Spleen (tissue), 11 donors: Measurements from ENCODE around the gene DDX20. TPM values are rescaled to one million over a fixed set of nuclear protein-coding genes. Genes with fewer than 3 reads are reported as not detected.

Experiments used
- DNase-seq: peaks from one replicate; pipeline ENCODE4 v3.0.0-alpha.2; 2020
- H3K27ac ChIP-seq, 8 donors: fragments of 200-600 bp; sonication (generic) in 7 of 8; 1 replicate in 4 of 8; 2 replicates in 4 of 8; pipeline versions ENCODE4 v1.5.0 to v1.8.0; 2016 to 2021; ENCODE audit warnings: inconsistent platforms in 4 of 8, mild to moderate bottlenecking in 4 of 8, moderate library complexity in 1 of 8
- H3K27me3 ChIP-seq, 7 donors: fragments of 200-600 bp; sonication (generic) in 6 of 7; replicated peaks in 1 of 7; 1 replicate in 4 of 7; 2 replicates in 3 of 7; pipeline versions ENCODE4 v1.5.0 to v1.8.0; 2016 to 2021; ENCODE audit warnings: inconsistent platforms in 3 of 7, mild to moderate bottlenecking in 1 of 7
- H3K36me3 ChIP-seq, 6 donors: fragments of 200-600 bp; sonication (generic) in 5 of 6; 1 replicate in 4 of 6; 2 replicates in 2 of 6; pipeline versions ENCODE4 v1.5.0 to v1.8.0; 2016 to 2021; ENCODE audit warnings: inconsistent platforms in 2 of 6
- H3K4me1 ChIP-seq, 6 donors: fragments of 200-600 bp; sonication (generic) in 5 of 6; 1 replicate in 3 of 6; 2 replicates in 3 of 6; pipeline versions ENCODE4 v1.5.0 to v1.8.0; 2016 to 2021; ENCODE audit warnings: inconsistent platforms in 3 of 6
- H3K4me3 ChIP-seq, 8 donors: fragments of 200-600 bp; sonication (generic) in 7 of 8; 1 replicate in 4 of 8; 2 replicates in 4 of 8; pipeline versions ENCODE4 v1.5.0 to v1.8.0; 2016 to 2021; ENCODE audit warnings: inconsistent platforms in 4 of 8, mild to moderate bottlenecking in 4 of 8, moderate library complexity in 2 of 8
- H3K9me3 ChIP-seq, 8 donors: fragments of 200-600 bp; sonication (generic) in 7 of 8; 1 replicate in 4 of 8; 2 replicates in 4 of 8; pipeline versions ENCODE4 v1.5.0 to v1.8.0; 2016 to 2021; ENCODE audit warnings: inconsistent platforms in 4 of 8
- CTCF ChIP-seq, 11 experiments: fragments of 200-600 bp in 7 of 11; fragments of 450-650 bp in 4 of 11; sonication (generic) in 4 of 11; IDR thresholded peaks in 8 of 11; conservative IDR thresholded peaks in 3 of 11; 1 replicate in 7 of 11; 2 replicates in 4 of 11; pipeline versions ENCODE4 v1.4.0 to v1.8.0; 2016 to 2021; ENCODE audit warnings: antibody characterized with exemption in 11 of 11, inconsistent platforms in 4 of 11, mild to moderate bottlenecking in 1 of 11
- POLR2A ChIP-seq, 3 donors: fragments of 450-650 bp; IDR thresholded peaks; one replicate each; pipeline ENCODE4 v1.5.1; 2017; ENCODE audit warnings: antibody characterized with exemption in 3 of 3, mild to moderate bottlenecking in 1 of 3
- POLR2AphosphoS5 ChIP-seq, 3 donors: sonication (generic); formaldehyde crosslinking; IDR thresholded peaks; one replicate each; pipeline ENCODE4 v1.5.1; 2017; ENCODE audit warnings: antibody characterized with exemption in 3 of 3
- WGBS, 5 donors: extraction: QIAGEN DNeasy Blood & Tissue Kit in 3 of 5; methylation state at CpG; one replicate each; pipeline versions ENCODE4 v1.1.5 to v1.1.7; 2013 to 2018; 5-methylcytosine and 5-hydroxymethylcytosine counted together
- intact Hi-C: fragments of 100-400 bp; cut with DNase I; formaldehyde crosslinking; loops from one replicate; pipeline ENCODE4 v1.15.0; 2023; ENCODE audit warnings: low total_unique reads
- polyA plus RNA-seq, 3 donors: library from polyadenylated mRNA; stranded (reverse); fragments of 200-250 nt; gene quantifications; one replicate each; pipeline ENCODE4 v1.2.1, GENCODE V29; 2013
- total RNA-seq, 7 donors: library from RNA; depleted of rRNA in 3 of 7; stranded (reverse); fragments of >200 nt in 3 of 7; fragmentation: NEBNext Ultra II Directional in 4 of 7; extraction: Animal tissue kit (Norgen Biotek cat#: 25700) in 4 of 7; gene quantifications; one replicate each; pipeline versions ENCODE4 v1.1.0 to v1.2.1, GENCODE V29; 2016 to 2021
- donor health status: healthy with polysubstance abuse.
- donor health status: DM: no; HTN: no; CAD: no; lungs with moderate emphysema.
- donor health status: DM: no; HTN: no; CAD: no.
- donor health status: Bipolar disorder and iron deficiency.
- donor health status: healthy.
- donor health status: DM: no; HTN: no; CAD: no.
- donor health status: DM: yes; HTN: yes; CAD: no.

The DDX20 gene
- total and polyA plus RNA-seq, 10 donors, result 7.6 to 40.3 (median 13.3) TPM

- TF ChIP-seq POLR2AphosphoS5 (IDR thresholded peaks at IDR 0.05), result no peak
- TF ChIP-seq CTCF (IDR thresholded peaks at IDR 0.05 in 8 of 11, conservative IDR thresholded peaks at IDR 0.05 in 3 of 11), result no peak
- no peak for TF ChIP-seq POLR2A (IDR thresholded peaks at IDR 0.05)
- H3K4me3 ChIP-seq, result no peak overlapping the region
- peaks cover 0 to 10% (median 0%) of the 10 kb centered on the region in 6 donors for H3K36me3 ChIP-seq
- no peaks in the 10 kb centered on the region for H3K27me3 ChIP-seq
- intact Hi-C loops, result no loop called here
- no peak overlapping the region for H3K27ac ChIP-seq
- no peaks in the 10 kb centered on the region for H3K4me1 ChIP-seq
- WGBS, 5 donors, result 84 to 100% (median 90%) methylated on average over 1 of the region's 1 CpG
- no peak for DNase-seq
- H3K9me3 ChIP-seq, result no peaks in the 10 kb centered on the region
These were observed 21.6 kb downstream of the DDX20 start for GRCh38 chr1:111777301-111777700.

DNA sequence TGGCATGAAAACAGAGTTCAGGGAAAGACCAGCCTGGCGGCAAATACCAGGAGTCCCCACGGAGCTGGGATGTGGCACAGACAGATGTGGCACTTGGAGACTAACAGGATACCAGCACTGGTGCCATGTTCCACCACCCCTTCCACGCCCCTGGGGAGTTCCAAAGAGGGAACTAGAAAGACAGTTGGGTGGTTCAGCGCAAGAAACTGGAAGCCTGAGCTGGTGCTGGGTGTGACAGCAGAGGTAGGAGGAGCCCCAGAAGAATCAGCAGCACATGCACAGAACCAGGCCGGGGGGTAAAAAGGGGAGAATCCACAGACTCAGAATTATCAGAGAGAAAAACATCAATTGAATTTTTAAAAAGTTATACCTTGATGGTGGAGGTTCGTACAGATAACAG lies 22.4 kb downstream of the DDX20 start:
- intact Hi-C loops, result no loop called here
- no peaks in the 10 kb centered on the region for H3K27me3 ChIP-seq
- TF ChIP-seq CTCF (IDR thresholded peaks at IDR 0.05 in 8 of 11, conservative IDR thresholded peaks at IDR 0.05 in 3 of 11) (no peak), POLR2A (IDR thresholded peaks at IDR 0.05) (no peak), POLR2AphosphoS5 (IDR thresholded peaks at IDR 0.05) (no peak)
- no peak overlapping the region for H3K27ac ChIP-seq
- no peaks in the 10 kb centered on the region for H3K4me1 ChIP-seq
- peaks cover 0 to 10% (median 0%) of the 10 kb centered on the region in 6 donors for H3K36me3 ChIP-seq
- no peak for DNase-seq
- 84 to 92% (median 89%) methylated on average over 6 of the region's 6 CpGs for WGBS, 5 donors
- no peak overlapping the region for H3K4me3 ChIP-seq
- no peaks in the 10 kb centered on the region for H3K9me3 ChIP-seq

DNA sequence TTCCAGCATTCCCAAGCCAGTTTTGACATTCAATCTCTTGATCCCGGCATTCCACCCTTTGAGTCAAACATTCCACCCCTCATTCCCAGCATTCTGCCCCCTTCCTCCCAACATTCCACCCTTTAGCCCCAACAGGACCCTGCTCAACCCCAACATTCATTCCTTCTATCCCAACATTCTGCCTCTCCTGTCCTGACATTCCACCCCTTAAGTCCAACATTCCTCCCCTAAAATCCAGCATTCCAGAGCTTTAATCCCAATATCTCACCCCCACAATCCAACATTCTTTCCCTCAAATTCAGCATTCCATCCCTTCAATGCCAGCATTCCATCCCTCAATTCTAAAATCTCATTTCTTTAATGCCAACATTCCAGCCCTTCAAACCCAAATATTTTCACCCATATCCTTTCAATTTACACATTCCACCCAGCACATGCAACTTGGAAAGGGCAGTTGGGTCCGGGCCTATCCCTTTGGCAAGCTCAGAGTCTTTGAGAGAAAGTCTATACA lies 22.9 kb downstream of the DDX20 start:
- DNase-seq, result no peak
- WGBS, 5 donors, result 67 to 89% (median 73%) methylated on average over 2 of the region's 2 CpGs
- no peaks in the 10 kb centered on the region for H3K4me1 ChIP-seq
- TF ChIP-seq POLR2A (IDR thresholded peaks at IDR 0.05) (no peak), CTCF (IDR thresholded peaks at IDR 0.05 in 8 of 11, conservative IDR thresholded peaks at IDR 0.05 in 3 of 11) (no peak), POLR2AphosphoS5 (IDR thresholded peaks at IDR 0.05) (no peak)
- H3K4me3 ChIP-seq, result no peak overlapping the region
- peaks cover 0 to 10% (median 0%) of the 10 kb centered on the region in 6 donors for H3K36me3 ChIP-seq
- intact Hi-C loops, result no loop called here
- H3K27me3 ChIP-seq, result no peaks in the 10 kb centered on the region
- H3K9me3 ChIP-seq, result no peaks in the 10 kb centered on the region
- H3K27ac ChIP-seq, result no peak overlapping the region

DNA sequence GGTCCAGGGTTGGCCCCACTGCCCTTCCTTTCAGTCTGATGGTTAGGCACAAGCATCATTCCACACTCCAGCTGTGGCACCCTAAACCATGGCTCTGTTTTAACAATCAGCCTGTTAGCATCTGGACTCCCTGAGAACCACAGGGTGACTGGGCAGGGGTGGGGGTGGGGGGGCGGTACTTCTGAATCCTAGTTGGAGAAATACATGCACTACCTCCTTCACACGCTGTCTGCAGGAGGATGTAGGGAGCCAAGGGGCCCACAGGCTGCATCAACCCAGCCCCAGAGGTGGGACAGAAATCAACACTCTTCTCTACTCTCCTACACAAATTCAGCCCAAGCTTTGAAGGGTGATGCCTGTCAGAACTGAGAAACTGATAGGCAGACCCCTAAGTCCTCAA lies 23.8 kb downstream of the DDX20 start:
- no peak overlapping the region for H3K4me3 ChIP-seq
- H3K27ac ChIP-seq, result no peak overlapping the region
- WGBS, 5 donors, result 72 to 98% (median 93%) methylated on average over 2 of the region's 2 CpGs

More for the DNA sequence above, 23.8 kb downstream of the DDX20 start:
- Histone ChIP-seq H3K4me1 (no peaks in the 10 kb centered on the region), H3K9me3 (no peaks in the 10 kb centered on the region), H3K27me3 (no peaks in the 10 kb centered on the region), H3K36me3 (peaks cover 0 to 10% (median 0%) of the 10 kb centered on the region in 6 donors)
- no peak for DNase-seq
- no peak for TF ChIP-seq POLR2AphosphoS5 (IDR thresholded peaks at IDR 0.05)
- TF ChIP-seq POLR2A (IDR thresholded peaks at IDR 0.05), result no peak
- TF ChIP-seq CTCF (IDR thresholded peaks at IDR 0.05 in 8 of 11, conservative IDR thresholded peaks at IDR 0.05 in 3 of 11), result no peak
- intact Hi-C loops, result no loop called here
